Measurements from ENCODE around the gene MAPRE2.

The MAPRE2 gene

GRCh38 chr18:35176925-35177324 is 135.7 kb downstream of the MAPRE2 start:
- no peaks in the 10 kb centered on the region for H4K20me1 ChIP-seq (ENCODE audit: insufficient read depth, low read length)
- no peak for DNase-seq
- no peak overlapping the region for H2AFZ ChIP-seq (ENCODE audit: low read length)
- no peaks in the 10 kb centered on the region for H3K79me2 ChIP-seq (ENCODE audit: low read length)
- H3K9me2 ChIP-seq (replicated peaks; ENCODE audit: insufficient read depth, low read length): no peaks in the 10 kb centered on the region
- no peak overlapping the region for H3K9ac ChIP-seq (ENCODE audit: low read length)
- H3F3A ChIP-seq (ENCODE audit: insufficient read depth, low read length): peaks cover 8% of the 10 kb centered on the region; the same call in 1 of the 2 replicates
- no peaks in the 10 kb centered on the region for H3K36me3 ChIP-seq (replicated peaks; ENCODE audit: insufficient read depth, low read length)
- H3K4me1 ChIP-seq (ENCODE audit: low read length): peaks cover 14% of the 10 kb centered on the region
- no peak overlapping the region for H3K4me2 ChIP-seq (ENCODE audit: low read depth, low read length)
- no peak overlapping the region for H3K27ac ChIP-seq (ENCODE audit: low read length)
- TF ChIP-seq CTCF (IDR thresholded peaks at IDR 0.05; ENCODE audit: low read length) (no peak), EZH2phosphoT487 (IDR thresholded peaks at IDR 0.05; ENCODE audit: low read length) (no peak), EZH2 (optimal IDR thresholded peaks at IDR 0.05; ENCODE audit: low read depth, low read length) (no peak)
- H3K4me3 ChIP-seq (ENCODE audit: low read length): no peak overlapping the region
- H3K27me3 ChIP-seq (replicated peaks; ENCODE audit: insufficient read depth, low read length): no peaks in the 10 kb centered on the region
- H3K9me3 ChIP-seq (replicated peaks; ENCODE audit: insufficient read depth, low read length): no peaks in the 10 kb centered on the region

GRCh38 chr18:35178260-35178659 is 137.0 kb downstream of the MAPRE2 start:
- no peak for DNase-seq
- no peaks in the 10 kb centered on the region for H3K9me3 ChIP-seq (replicated peaks; ENCODE audit: insufficient read depth, low read length)
- peaks cover 14% of the 10 kb centered on the region for H3K4me1 ChIP-seq (ENCODE audit: low read length)
- H3F3A ChIP-seq (ENCODE audit: insufficient read depth, low read length): peaks cover 8% of the 10 kb centered on the region; the same call in 1 of the 2 replicates
- no peaks in the 10 kb centered on the region for H4K20me1 ChIP-seq (ENCODE audit: insufficient read depth, low read length)
- H3K27ac ChIP-seq (ENCODE audit: low read length): no peak overlapping the region
- H3K79me2 ChIP-seq (ENCODE audit: low read length): no peaks in the 10 kb centered on the region
- no peak for TF ChIP-seq EZH2 (optimal IDR thresholded peaks at IDR 0.05; ENCODE audit: low read depth, low read length)
- no peak for TF ChIP-seq CTCF (IDR thresholded peaks at IDR 0.05; ENCODE audit: low read length)
- no peaks in the 10 kb centered on the region for H3K9me2 ChIP-seq (replicated peaks; ENCODE audit: insufficient read depth, low read length)
- H2AFZ ChIP-seq (ENCODE audit: low read length): no peak overlapping the region
- H3K4me2 ChIP-seq (ENCODE audit: low read depth, low read length): no peak overlapping the region
- H3K27me3 ChIP-seq (replicated peaks; ENCODE audit: insufficient read depth, low read length): no peaks in the 10 kb centered on the region
- H3K9ac ChIP-seq (ENCODE audit: low read length): no peak overlapping the region
- H3K36me3 ChIP-seq (replicated peaks; ENCODE audit: insufficient read depth, low read length): no peaks in the 10 kb centered on the region
- H3K4me3 ChIP-seq (ENCODE audit: low read length): no peak overlapping the region

- no peaks in the 10 kb centered on the region for H3F3A ChIP-seq (ENCODE audit: insufficient read depth, low read length)
- no peak overlapping the region for H2AFZ ChIP-seq (ENCODE audit: low read length)
- H4K20me1 ChIP-seq (ENCODE audit: insufficient read depth, low read length): no peaks in the 10 kb centered on the region
- TF ChIP-seq EZH2 (optimal IDR thresholded peaks at IDR 0.05; ENCODE audit: low read depth, low read length) (no peak), EZH2phosphoT487 (IDR thresholded peaks at IDR 0.05; ENCODE audit: low read length) (no peak), CTCF (IDR thresholded peaks at IDR 0.05; ENCODE audit: low read length) (no peak)
- H3K36me3 ChIP-seq (replicated peaks; ENCODE audit: insufficient read depth, low read length): no peaks in the 10 kb centered on the region
- DNase-seq: no peak
- H3K9me2 ChIP-seq (replicated peaks; ENCODE audit: insufficient read depth, low read length): no peaks in the 10 kb centered on the region
- H3K4me1 ChIP-seq (ENCODE audit: low read length): no peaks in the 10 kb centered on the region
- H3K4me2 ChIP-seq (ENCODE audit: low read depth, low read length): no peak overlapping the region
- H3K27me3 ChIP-seq (replicated peaks; ENCODE audit: insufficient read depth, low read length): no peaks in the 10 kb centered on the region
- H3K4me3 ChIP-seq (ENCODE audit: low read length): no peak overlapping the region
- no peak overlapping the region for H3K9ac ChIP-seq (ENCODE audit: low read length)
- H3K9me3 ChIP-seq (replicated peaks; ENCODE audit: insufficient read depth, low read length): no peaks in the 10 kb centered on the region
- no peaks in the 10 kb centered on the region for H3K79me2 ChIP-seq (ENCODE audit: low read length)
- H3K27ac ChIP-seq (ENCODE audit: low read length): no peak overlapping the region
Measured at GRCh38 chr18:35179906-35180305, 138.7 kb downstream of the MAPRE2 start.
